ENCODE data around the gene AMMECR1.

DNA sequence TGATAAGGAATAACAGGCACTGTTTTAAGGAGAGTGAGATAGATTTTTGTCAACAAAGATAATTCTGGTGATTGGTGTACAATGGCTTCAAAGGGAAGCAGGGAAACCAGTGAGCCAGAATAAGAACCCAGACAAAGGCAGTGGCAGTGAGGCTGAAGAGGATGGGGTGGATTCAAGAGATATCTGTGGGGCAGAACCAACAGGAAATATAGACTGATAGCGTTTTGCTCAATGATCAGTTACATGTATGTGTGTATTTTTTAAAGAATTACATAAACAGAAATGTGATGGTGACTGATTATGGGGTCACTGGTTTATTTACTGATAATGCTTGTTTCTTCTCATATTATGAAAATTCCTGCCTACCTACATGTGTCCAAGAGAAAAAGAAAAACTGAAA lies 66.4 kb downstream of the AMMECR1 start:
- TF ChIP-seq CTCF (IDR thresholded peaks at IDR 0.05): no peak
- TF ChIP-seq POLR2A (IDR thresholded peaks at IDR 0.05): no peak
- TF ChIP-seq POLR2AphosphoS5 (IDR thresholded peaks at IDR 0.05): no peak
